Testis (tissue), 3 donors: ENCODE data around the gene KRTAP5-6. TPM values are rescaled to one million over a fixed set of nuclear protein-coding genes. Genes with fewer than 3 reads are reported as not detected.

ENCODE experiments used
- DNase-seq: peaks from one replicate; pipeline ENCODE4 v3.0.0-alpha.2; 2019
- H3K27ac ChIP-seq, 2 donors: fragments of 200-600 bp; sonication (generic); one replicate each; pipeline ENCODE4 v1.5.1; 2019
- H3K27me3 ChIP-seq: fragments of 200-600 bp; sonication (generic); one replicate; pipeline ENCODE4 v1.5.1; 2019
- H3K36me3 ChIP-seq: fragments of 200-600 bp; sonication (generic); one replicate; pipeline ENCODE4 v1.5.1; 2017; ENCODE audit warnings: low read depth; ENCODE audit errors: missing control alignments
- H3K4me1 ChIP-seq: fragments of 200-600 bp; sonication (generic); one replicate; pipeline ENCODE4 v1.5.1; 2019
- H3K4me3 ChIP-seq, 2 donors: fragments of 200-600 bp; sonication (generic); one replicate each; pipeline ENCODE4 v1.5.1; 2017 to 2019
- H3K9me3 ChIP-seq: fragments of 200-600 bp; sonication (generic); one replicate; pipeline ENCODE4 v1.5.1; 2017
- CTCF ChIP-seq, 3 experiments: fragments of 450-650 bp in 2 of 3; fragments of 200-600 bp in 1 of 3; sonication (generic) in 1 of 3; IDR thresholded peaks; one replicate each; pipeline ENCODE4 v1.5.1; 2016 to 2019; ENCODE audit warnings: antibody characterized with exemption in 3 of 3, mild to moderate bottlenecking in 2 of 3, moderate library complexity in 1 of 3
- POLR2A ChIP-seq: fragments of 450-650 bp; IDR thresholded peaks from one replicate; pipeline ENCODE4 v1.6.1; 2017; ENCODE audit warnings: antibody characterized with exemption, mild to moderate bottlenecking, moderate library complexity
- WGBS, 2 donors: methylation state at CpG; one replicate each; pipeline ENCODE4 v1.1.5; 2018; 5-methylcytosine and 5-hydroxymethylcytosine counted together
- intact Hi-C: fragments of 100-400 bp; cut with DNase I; formaldehyde crosslinking; loops from one replicate; pipeline ENCODE4 v1.15.1; 2023; ENCODE audit warnings: low total_unique reads
- polyA plus RNA-seq: library from polyadenylated mRNA; stranded (reverse); fragments of 350-450 nt; fragmentation: Illumina TruSeq; extraction: RNeasy Lipid Tissue Mini Kit (QIAGEN cat#74804); gene quantifications from one replicate; pipeline ENCODE4 v1.2.3, GENCODE V29; 2014; ENCODE audit warnings: low read depth, low replicate concordance; ENCODE audit not compliant: insufficient read depth
- total RNA-seq, 2 donors: library from RNA; depleted of rRNA; stranded (reverse); fragments of >200 nt; gene quantifications; one replicate each; pipeline ENCODE4 v1.2.3, GENCODE V29; 2016

The KRTAP5-6 gene
- total and polyA plus RNA-seq, 3 donors from 2014 or later, result not detected

GRCh38 chr11:1744891-1745700 is 48.1 kb downstream of the KRTAP5-6 start:
- TF ChIP-seq POLR2A (no peak), CTCF (IDR thresholded peaks at IDR 0.05) (no peak)
- intact Hi-C loops, result no loop called here
- Histone ChIP-seq H3K4me1 (peaks cover 29% of the 10 kb centered on the region), H3K4me3 (no peak overlapping the region), H3K27ac (peak overlapping the region in 1 of 2 donors; percentile 30), H3K27me3 (no peaks in the 10 kb centered on the region), H3K36me3 (no peaks in the 10 kb centered on the region), H3K9me3 (no peaks in the 10 kb centered on the region)
- 46% methylated on average over 14 to 17 of the region's 18 CpGs for WGBS, 2 donors
- no peak for DNase-seq

DNA sequence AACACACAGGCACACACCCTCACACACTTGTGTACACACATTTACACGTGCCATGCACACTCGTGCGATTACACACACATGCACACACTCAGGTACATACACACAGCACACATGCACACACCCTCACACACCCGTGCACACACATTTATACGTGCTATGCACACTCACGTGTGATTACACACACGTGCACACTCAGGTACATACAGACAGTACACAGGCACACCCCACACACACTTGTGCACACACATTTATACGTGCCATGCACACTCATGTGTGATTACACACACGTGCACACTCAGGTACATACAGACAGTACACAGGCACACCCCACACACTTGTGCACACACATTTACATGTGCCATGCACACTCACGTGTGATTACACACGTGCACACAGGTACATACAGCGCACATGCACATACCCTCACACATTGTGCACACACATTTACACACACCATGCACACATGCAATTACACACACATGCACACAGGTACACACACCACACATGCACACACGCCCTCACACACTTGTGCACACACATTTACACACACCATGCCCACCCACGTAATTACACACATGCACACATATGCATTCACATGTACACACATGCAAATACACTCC is 48.8 kb downstream of the KRTAP5-6 start:
- intact Hi-C loops, result no loop called here
- DNase-seq, result no peak
- Histone ChIP-seq H3K27me3 (no peaks in the 10 kb centered on the region), H3K4me3 (no peak overlapping the region), H3K9me3 (no peaks in the 10 kb centered on the region), H3K27ac (no peak overlapping the region), H3K36me3 (no peaks in the 10 kb centered on the region), H3K4me1 (peaks cover 36% of the 10 kb centered on the region)
- TF ChIP-seq POLR2A (no peak), CTCF (IDR thresholded peaks at IDR 0.05) (no peak)
- 55 to 69% methylated on average over 14 of the region's 14 CpGs for WGBS, 2 donors

GRCh38 chr11:1746511-1746931 is 49.5 kb downstream of the KRTAP5-6 start:
- Histone ChIP-seq H3K4me3 (no peak overlapping the region), H3K4me1 (peaks cover 41% of the 10 kb centered on the region), H3K27ac (no peak overlapping the region), H3K36me3 (no peaks in the 10 kb centered on the region), H3K9me3 (no peaks in the 10 kb centered on the region), H3K27me3 (no peaks in the 10 kb centered on the region)
- WGBS, 2 donors, result 48 to 68% methylated on average over 12 to 22 of the region's 22 CpGs
- TF ChIP-seq POLR2A (no peak), CTCF (IDR thresholded peaks at IDR 0.05) (no peak)
- intact Hi-C loops, result no loop called here
- no peak for DNase-seq

GRCh38 chr11:1746956-1747752 is 50.2 kb downstream of the KRTAP5-6 start:
- no peaks in the 10 kb centered on the region for H3K36me3 ChIP-seq
- H3K9me3 ChIP-seq, result no peaks in the 10 kb centered on the region
- 44 to 77% methylated on average over 6 to 21 of the region's 21 CpGs for whole genome bisulfite sequencing, 2 donors
- DNase-seq, result no peak
- H3K4me3 ChIP-seq, result no peak overlapping the region
- no peaks in the 10 kb centered on the region for H3K27me3 ChIP-seq
- intact Hi-C loops, result no loop called here
- H3K4me1 ChIP-seq, result peaks cover 41% of the 10 kb centered on the region
- TF ChIP-seq CTCF (IDR thresholded peaks at IDR 0.05), result no peak
- TF ChIP-seq POLR2A, result no peak
- H3K27ac ChIP-seq, result no peak overlapping the region

Other genes with a start within 250 kb of the KRTAP5-6 start
- 10 to 100 TPM; 46.8 to 57.7 TPM for gene MOB2, start 210.4 kb upstream of the KRTAP5-6 start, total RNA-seq
- 41.5 TPM for gene MOB2, start 210.4 kb upstream of the KRTAP5-6 start, polyA plus RNA-seq
- gene DUSP8, start 124.9 kb upstream of the KRTAP5-6 start, total RNA-seq, result 10 to 100 TPM in 1 of 2 donors, 1 to 10 TPM in 1; 8.5 to 14.4 TPM
- gene DUSP8, start 124.9 kb upstream of the KRTAP5-6 start, polyA plus RNA-seq, result 7.0 TPM
- gene KRTAP5-1, start 111.9 kb upstream of the KRTAP5-6 start, total RNA-seq, result not detected
- not detected for gene KRTAP5-1, start 111.9 kb upstream of the KRTAP5-6 start, polyA plus RNA-seq
- gene KRTAP5-2, start 98.9 kb upstream of the KRTAP5-6 start, total RNA-seq, result not detected
- gene KRTAP5-2, start 98.9 kb upstream of the KRTAP5-6 start, polyA plus RNA-seq, result not detected
- not detected for gene KRTAP5-3, start 88.7 kb upstream of the KRTAP5-6 start, total RNA-seq
- gene KRTAP5-3, start 88.7 kb upstream of the KRTAP5-6 start, polyA plus RNA-seq, result not detected
- gene KRTAP5-4, start 75.1 kb upstream of the KRTAP5-6 start, total RNA-seq, result not detected
- gene KRTAP5-4, start 75.1 kb upstream of the KRTAP5-6 start, polyA plus RNA-seq, result not detected
- not detected for gene KRTAP5-5, start 67.4 kb upstream of the KRTAP5-6 start, total RNA-seq
- not detected for gene KRTAP5-5, start 67.4 kb upstream of the KRTAP5-6 start, polyA plus RNA-seq
- gene IFITM10, start 53.4 kb downstream of the KRTAP5-6 start, total RNA-seq, result 1 to 10 TPM; 6.0 to 9.6 TPM
- 2.6 TPM for gene IFITM10, start 53.4 kb downstream of the KRTAP5-6 start, polyA plus RNA-seq
- 100 to 1,000 TPM; 522 to 897 TPM for gene CTSD, start 66.7 kb downstream of the KRTAP5-6 start, total RNA-seq
- gene CTSD, start 66.7 kb downstream of the KRTAP5-6 start, polyA plus RNA-seq, result 486 TPM
- gene SYT8, start 137.8 kb downstream of the KRTAP5-6 start, total RNA-seq, result 1 to 10 TPM; 1.7 to 2.7 TPM
- gene SYT8, start 137.8 kb downstream of the KRTAP5-6 start, polyA plus RNA-seq, result 0.98 TPM
- gene TNNI2, start 141.8 kb downstream of the KRTAP5-6 start, total RNA-seq, result not detected
- 8.6 TPM for gene TNNI2, start 141.8 kb downstream of the KRTAP5-6 start, polyA plus RNA-seq
- 10 to 100 TPM; 13.0 to 19.9 TPM for gene LSP1, start 155.9 kb downstream of the KRTAP5-6 start, total RNA-seq
- gene LSP1, start 155.9 kb downstream of the KRTAP5-6 start, polyA plus RNA-seq, result 50.1 TPM
- under 1 TPM in 1 of 2 donors, not detected in 1; 0.06 TPM for gene PRR33, start 194.7 kb downstream of the KRTAP5-6 start, total RNA-seq
- gene PRR33, start 194.7 kb downstream of the KRTAP5-6 start, polyA plus RNA-seq, result not detected
- 10 to 100 TPM in 1 of 2 donors, 1 to 10 TPM in 1; 8.1 to 13.1 TPM for gene TNNT3, start 222.5 kb downstream of the KRTAP5-6 start, total RNA-seq
- 16.1 TPM for gene TNNT3, start 222.5 kb downstream of the KRTAP5-6 start, polyA plus RNA-seq